Liver (tissue), 9 donors: Measurements from ENCODE around the gene SEC14L5. TPM values are rescaled to one million over a fixed set of nuclear protein-coding genes. Genes with fewer than 3 reads are reported as not detected.

ENCODE experiments used
- DNase-seq: peaks from one replicate; pipeline ENCODE4 v3.0.0-alpha.2; 2017; ENCODE audit warnings: low spot score
- H3K27ac ChIP-seq, 2 donors: one replicate each; pipeline ENCODE4 v1.7.0; 2013; ENCODE audit warnings: inconsistent platforms in 2 of 2, low read length in 2 of 2, control low read depth in 1 of 2, low read depth in 1 of 2, mild to moderate bottlenecking in 1 of 2
- H3K27me3 ChIP-seq, 4 donors: one replicate each; pipeline versions ENCODE4 v1.6.1 to v1.7.0; 2013; ENCODE audit warnings: low read length in 3 of 4, inconsistent platforms in 1 of 4, mild to moderate bottlenecking in 1 of 4, moderate library complexity in 1 of 4; ENCODE audit not compliant: control insufficient read depth in 4 of 4, insufficient read depth in 4 of 4
- H3K36me3 ChIP-seq, 4 donors: one replicate each; pipeline versions ENCODE4 v1.6.1 to v1.7.0; 2013; ENCODE audit warnings: low read length in 3 of 4, mild to moderate bottlenecking in 3 of 4, low read depth in 1 of 4, moderate library complexity in 1 of 4; ENCODE audit not compliant: control insufficient read depth in 4 of 4, insufficient read depth in 3 of 4
- H3K4me1 ChIP-seq, 4 donors: one replicate each; pipeline versions ENCODE4 v1.6.1 to v1.7.0; 2013; ENCODE audit warnings: low read length in 3 of 4, mild to moderate bottlenecking in 3 of 4, moderate library complexity in 1 of 4; ENCODE audit not compliant: control insufficient read depth in 4 of 4, insufficient read depth in 4 of 4
- H3K4me3 ChIP-seq, 3 donors: one replicate each; pipeline versions ENCODE4 v1.6.1 to v1.7.0; 2013; ENCODE audit warnings: low read length in 3 of 3, control low read depth in 1 of 3, low read depth in 1 of 3, mild to moderate bottlenecking in 1 of 3
- H3K9ac ChIP-seq, 2 donors: one replicate each; pipeline ENCODE4 v1.7.0; 2013; ENCODE audit warnings: low read length in 2 of 2, mild to moderate bottlenecking in 2 of 2, moderate library complexity in 2 of 2, control low read depth in 1 of 2, low read depth in 1 of 2
- H3K9me3 ChIP-seq, 4 donors: one replicate each; pipeline versions ENCODE4 v1.6.1 to v1.7.0; 2013; ENCODE audit warnings: low read length in 3 of 4; ENCODE audit not compliant: control insufficient read depth in 4 of 4
- ATF3 ChIP-seq: IDR thresholded peaks from 2 replicates; pipeline ENCODE4 v1.6.1; 2016; ENCODE audit warnings: antibody characterized with exemption
- CTCF ChIP-seq: fragments of 150-350 bp; IDR thresholded peaks from 2 replicates; pipeline ENCODE4 v1.5.1; 2017; ENCODE audit warnings: improper control_type of control experiment, low read depth, low read length; ENCODE audit not compliant: missing input control
- EGR1 ChIP-seq, 2 donors: IDR thresholded peaks; 2 replicates each; pipeline ENCODE4 v1.6.1; 2016 to 2018; ENCODE audit warnings: antibody characterized with exemption in 2 of 2, low read depth in 2 of 2
- FOXA1 ChIP-seq: IDR thresholded peaks from 2 replicates; pipeline ENCODE4 v1.6.1; 2016; ENCODE audit warnings: antibody characterized with exemption
- FOXA2 ChIP-seq: IDR thresholded peaks from 2 replicates; pipeline ENCODE4 v1.6.1; 2016; ENCODE audit warnings: antibody characterized with exemption
- GABPA ChIP-seq, 2 donors: IDR thresholded peaks in 1 of 2; conservative IDR thresholded peaks in 1 of 2; 2 replicates each; pipeline ENCODE4 v1.6.1; 2016; ENCODE audit warnings: antibody characterized with exemption in 2 of 2, mild to moderate bottlenecking in 1 of 2, moderate library complexity in 1 of 2
- HNF4A ChIP-seq, 2 donors: conservative IDR thresholded peaks; 2 replicates each; pipeline ENCODE4 v1.6.1; 2016; ENCODE audit warnings: antibody characterized with exemption in 2 of 2, mild to moderate bottlenecking in 2 of 2
- HNF4G ChIP-seq: IDR thresholded peaks from 2 replicates; pipeline ENCODE4 v1.6.1; 2016; ENCODE audit warnings: antibody characterized with exemption
- JUND ChIP-seq, 2 donors: IDR thresholded peaks; 2 replicates each; pipeline ENCODE4 v1.6.1; 2016; ENCODE audit warnings: antibody characterized with exemption in 2 of 2
- MAX ChIP-seq: IDR thresholded peaks from 2 replicates; pipeline ENCODE4 v1.6.1; 2016; ENCODE audit warnings: antibody characterized with exemption
- NR2F2 ChIP-seq: IDR thresholded peaks from 2 replicates; pipeline ENCODE4 v1.6.1; 2016; ENCODE audit warnings: antibody characterized with exemption
- RAD21 ChIP-seq, 2 donors: IDR thresholded peaks; 2 replicates each; pipeline ENCODE4 v1.6.1; 2016; ENCODE audit warnings: antibody characterized with exemption in 2 of 2, mild to moderate bottlenecking in 2 of 2
- REST ChIP-seq: IDR thresholded peaks from 2 replicates; pipeline ENCODE4 v1.6.1; 2016; ENCODE audit warnings: antibody characterized with exemption, mild to moderate bottlenecking
- RXRA ChIP-seq, 2 donors: IDR thresholded peaks; 2 replicates each; pipeline ENCODE4 v1.6.1; 2017 to 2018; ENCODE audit warnings: antibody characterized with exemption in 2 of 2, mild to moderate bottlenecking in 1 of 2
- SP1 ChIP-seq: IDR thresholded peaks from 2 replicates; pipeline ENCODE4 v1.6.1; 2018; ENCODE audit warnings: antibody characterized with exemption, mild to moderate bottlenecking
- TAF1 ChIP-seq: conservative IDR thresholded peaks from 2 replicates; pipeline ENCODE4 v1.6.1; 2016; ENCODE audit warnings: antibody characterized with exemption, mild to moderate bottlenecking
- YY1 ChIP-seq: IDR thresholded peaks from 2 replicates; pipeline ENCODE4 v1.6.1; 2016; ENCODE audit warnings: antibody characterized with exemption, mild to moderate bottlenecking
- ZBTB33 ChIP-seq: IDR thresholded peaks from 2 replicates; pipeline ENCODE4 v1.6.1; 2016; ENCODE audit warnings: antibody characterized with exemption
- WGBS: extraction: QIAGEN DNeasy Blood & Tissue Kit; methylation state at CpG from one replicate; pipeline ENCODE4 v1.1.7; 2013; 5-methylcytosine and 5-hydroxymethylcytosine counted together
- polyA plus RNA-seq, 2 donors: library from polyadenylated mRNA; stranded (reverse) in 1 of 2; unstranded in 1 of 2; fragments of 200-250 nt in 1 of 2; fragments of >200 nt in 1 of 2; fragmentation: Nextera tagmentation in 1 of 2; extraction: Ambion mirVana in 1 of 2; gene quantifications; one replicate each; pipeline versions ENCODE4 v1.2.1 to v1.2.3, GENCODE V29; 2013 to 2015
- total RNA-seq, 2 donors: library from RNA; depleted of rRNA; stranded (reverse); fragments of >200 nt; gene quantifications; one replicate each; pipeline ENCODE4 v1.2.3, GENCODE V29; 2014
- donor health status: healthy.
- donor health status: healthy.
- donor health status: healthy.
- donor health status: healthy.
- donor health status: healthy.

Gene SEC14L5
- total and polyA plus RNA-seq, 4 donors: 0.03 to 0.65 (median 0.12) TPM

- no peak overlapping the region for H3K4me3 ChIP-seq
- no peaks in the 10 kb centered on the region for H3K36me3 ChIP-seq
- 83% methylated on average over 9 of the region's 9 CpGs for WGBS
- H3K27ac ChIP-seq: no peak overlapping the region
- peaks cover 0 to 3% (median 0%) of the 10 kb centered on the region in 4 donors for H3K4me1 ChIP-seq
- peaks cover 0 to 7% (median 0%) of the 10 kb centered on the region in 4 donors for H3K9me3 ChIP-seq
- H3K27me3 ChIP-seq: peaks cover 0 to 7% (median 4%) of the 10 kb centered on the region in 4 donors
- H3K9ac ChIP-seq: no peak overlapping the region
- no peak for TF ChIP-seq ATF3
- TF ChIP-seq FOXA2: no peak
- TF ChIP-seq FOXA1: no peak
- no peak for TF ChIP-seq MAX
- TF ChIP-seq NR2F2: no peak
- TF ChIP-seq EGR1 (IDR thresholded peaks at IDR 0.05; ENCODE audit: low read depth in 2 of 2): no peak
- no peak for TF ChIP-seq CTCF
- TF ChIP-seq YY1: no peak
- no peak for TF ChIP-seq JUND (IDR thresholded peaks at IDR 0.05)
- TF ChIP-seq RXRA (IDR thresholded peaks at IDR 0.05): no peak
- TF ChIP-seq RAD21 (IDR thresholded peaks at IDR 0.05): no peak
- no peak for TF ChIP-seq REST
- no peak for TF ChIP-seq HNF4G
- TF ChIP-seq HNF4A (conservative IDR thresholded peaks at IDR 0.05): no peak
- TF ChIP-seq ZBTB33: no peak
- TF ChIP-seq GABPA (IDR thresholded peaks at IDR 0.05 in 1 of 2, conservative IDR thresholded peaks at IDR 0.05 in 1 of 2): no peak
- TF ChIP-seq SP1: no peak
- TF ChIP-seq TAF1: no peak
- DNase-seq: no peak
These were observed 31.4 kb downstream of the SEC14L5 start for GRCh38 chr16:4989391-4990006.
